Measurements from ENCODE around the gene SYT2.

- TF ChIP-seq CTCF (IDR thresholded peaks at IDR 0.05) = no peak
- no peak for TF ChIP-seq ZFX (IDR thresholded peaks at IDR 0.05; ENCODE audit: borderline replicate concordance)
These were observed 131.7 kb downstream of the SYT2 start for GRCh38 chr1:202578565-202578964.
